PC-3 (cell line): ENCODE results near the gene HSF2BP.

Experiments
- CTCF ChIP-seq: fragments of 300-600 bp; sonication (generic); conservative IDR thresholded peaks from 2 replicates; pipeline ENCODE4 v1.5.1; 2017; ENCODE audit warnings: antibody characterized with exemption, low read depth, mild to moderate bottlenecking, low read length
- EZH2phosphoT487 ChIP-seq: fragments of 300-600 bp; sonication (generic); IDR thresholded peaks from 2 replicates; pipeline ENCODE4 v1.6.1; 2018; ENCODE audit warnings: mild to moderate bottlenecking, antibody characterized with exemption, low read length, borderline replicate concordance

GRCh38 chr21:43707462-43707861 is 48.2 kb upstream of the HSF2BP start:
- TF ChIP-seq EZH2phosphoT487 = no peak
- no peak for TF ChIP-seq CTCF
